NOMO-1 treated with dmso at 0.1 percent for 144 hours (cell line): ENCODE results near the gene APOBEC3H.

Experiments used
- DNase-seq: peaks from one replicate; lab custom pipeline; 2025; ENCODE audit not compliant: unreplicated experiment; lab: John Stamatoyannopoulos, UW

APOBEC3H gene

GRCh38 chr22:39153220-39153717 lies 56.2 kb downstream of the APOBEC3H start:
- DNase-seq, result no peak
